Measurements from ENCODE around the gene ARMC8. TPM values are rescaled to one million over a fixed set of nuclear protein-coding genes. Genes with fewer than 3 reads are reported as not detected.
A peak's percentile ranks its signal among the peaks of the same experiment; 100 is the strongest.

Gene ARMC8
- total and polyA plus RNA-seq, 2 of the 8 experiments (the other 6 are each of a cell fraction or from before 2014, with no cell fraction given), result 47.3 to 58.5 TPM

DNA sequence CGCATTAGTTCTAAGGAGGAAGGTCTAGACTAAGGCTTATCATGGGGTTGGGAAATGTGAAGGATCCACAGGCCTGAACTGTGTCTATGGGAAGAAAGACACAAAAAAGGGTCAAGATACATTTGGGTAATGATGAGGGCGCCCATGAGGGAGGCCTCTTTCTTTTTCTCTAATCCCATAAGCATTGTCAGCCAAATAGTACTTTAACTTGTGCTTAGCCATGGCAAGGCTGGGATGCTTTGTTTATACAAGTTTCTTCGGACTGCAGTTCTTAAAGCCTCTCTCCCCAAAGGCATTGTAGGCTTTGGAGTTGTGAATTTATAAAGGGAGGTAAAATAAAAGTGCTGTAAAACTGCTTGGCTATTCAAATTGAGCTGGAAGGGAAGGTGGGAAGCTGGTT is 23.4 kb downstream of the ARMC8 start (continued):
- TF ChIP-seq, protein P1, sequence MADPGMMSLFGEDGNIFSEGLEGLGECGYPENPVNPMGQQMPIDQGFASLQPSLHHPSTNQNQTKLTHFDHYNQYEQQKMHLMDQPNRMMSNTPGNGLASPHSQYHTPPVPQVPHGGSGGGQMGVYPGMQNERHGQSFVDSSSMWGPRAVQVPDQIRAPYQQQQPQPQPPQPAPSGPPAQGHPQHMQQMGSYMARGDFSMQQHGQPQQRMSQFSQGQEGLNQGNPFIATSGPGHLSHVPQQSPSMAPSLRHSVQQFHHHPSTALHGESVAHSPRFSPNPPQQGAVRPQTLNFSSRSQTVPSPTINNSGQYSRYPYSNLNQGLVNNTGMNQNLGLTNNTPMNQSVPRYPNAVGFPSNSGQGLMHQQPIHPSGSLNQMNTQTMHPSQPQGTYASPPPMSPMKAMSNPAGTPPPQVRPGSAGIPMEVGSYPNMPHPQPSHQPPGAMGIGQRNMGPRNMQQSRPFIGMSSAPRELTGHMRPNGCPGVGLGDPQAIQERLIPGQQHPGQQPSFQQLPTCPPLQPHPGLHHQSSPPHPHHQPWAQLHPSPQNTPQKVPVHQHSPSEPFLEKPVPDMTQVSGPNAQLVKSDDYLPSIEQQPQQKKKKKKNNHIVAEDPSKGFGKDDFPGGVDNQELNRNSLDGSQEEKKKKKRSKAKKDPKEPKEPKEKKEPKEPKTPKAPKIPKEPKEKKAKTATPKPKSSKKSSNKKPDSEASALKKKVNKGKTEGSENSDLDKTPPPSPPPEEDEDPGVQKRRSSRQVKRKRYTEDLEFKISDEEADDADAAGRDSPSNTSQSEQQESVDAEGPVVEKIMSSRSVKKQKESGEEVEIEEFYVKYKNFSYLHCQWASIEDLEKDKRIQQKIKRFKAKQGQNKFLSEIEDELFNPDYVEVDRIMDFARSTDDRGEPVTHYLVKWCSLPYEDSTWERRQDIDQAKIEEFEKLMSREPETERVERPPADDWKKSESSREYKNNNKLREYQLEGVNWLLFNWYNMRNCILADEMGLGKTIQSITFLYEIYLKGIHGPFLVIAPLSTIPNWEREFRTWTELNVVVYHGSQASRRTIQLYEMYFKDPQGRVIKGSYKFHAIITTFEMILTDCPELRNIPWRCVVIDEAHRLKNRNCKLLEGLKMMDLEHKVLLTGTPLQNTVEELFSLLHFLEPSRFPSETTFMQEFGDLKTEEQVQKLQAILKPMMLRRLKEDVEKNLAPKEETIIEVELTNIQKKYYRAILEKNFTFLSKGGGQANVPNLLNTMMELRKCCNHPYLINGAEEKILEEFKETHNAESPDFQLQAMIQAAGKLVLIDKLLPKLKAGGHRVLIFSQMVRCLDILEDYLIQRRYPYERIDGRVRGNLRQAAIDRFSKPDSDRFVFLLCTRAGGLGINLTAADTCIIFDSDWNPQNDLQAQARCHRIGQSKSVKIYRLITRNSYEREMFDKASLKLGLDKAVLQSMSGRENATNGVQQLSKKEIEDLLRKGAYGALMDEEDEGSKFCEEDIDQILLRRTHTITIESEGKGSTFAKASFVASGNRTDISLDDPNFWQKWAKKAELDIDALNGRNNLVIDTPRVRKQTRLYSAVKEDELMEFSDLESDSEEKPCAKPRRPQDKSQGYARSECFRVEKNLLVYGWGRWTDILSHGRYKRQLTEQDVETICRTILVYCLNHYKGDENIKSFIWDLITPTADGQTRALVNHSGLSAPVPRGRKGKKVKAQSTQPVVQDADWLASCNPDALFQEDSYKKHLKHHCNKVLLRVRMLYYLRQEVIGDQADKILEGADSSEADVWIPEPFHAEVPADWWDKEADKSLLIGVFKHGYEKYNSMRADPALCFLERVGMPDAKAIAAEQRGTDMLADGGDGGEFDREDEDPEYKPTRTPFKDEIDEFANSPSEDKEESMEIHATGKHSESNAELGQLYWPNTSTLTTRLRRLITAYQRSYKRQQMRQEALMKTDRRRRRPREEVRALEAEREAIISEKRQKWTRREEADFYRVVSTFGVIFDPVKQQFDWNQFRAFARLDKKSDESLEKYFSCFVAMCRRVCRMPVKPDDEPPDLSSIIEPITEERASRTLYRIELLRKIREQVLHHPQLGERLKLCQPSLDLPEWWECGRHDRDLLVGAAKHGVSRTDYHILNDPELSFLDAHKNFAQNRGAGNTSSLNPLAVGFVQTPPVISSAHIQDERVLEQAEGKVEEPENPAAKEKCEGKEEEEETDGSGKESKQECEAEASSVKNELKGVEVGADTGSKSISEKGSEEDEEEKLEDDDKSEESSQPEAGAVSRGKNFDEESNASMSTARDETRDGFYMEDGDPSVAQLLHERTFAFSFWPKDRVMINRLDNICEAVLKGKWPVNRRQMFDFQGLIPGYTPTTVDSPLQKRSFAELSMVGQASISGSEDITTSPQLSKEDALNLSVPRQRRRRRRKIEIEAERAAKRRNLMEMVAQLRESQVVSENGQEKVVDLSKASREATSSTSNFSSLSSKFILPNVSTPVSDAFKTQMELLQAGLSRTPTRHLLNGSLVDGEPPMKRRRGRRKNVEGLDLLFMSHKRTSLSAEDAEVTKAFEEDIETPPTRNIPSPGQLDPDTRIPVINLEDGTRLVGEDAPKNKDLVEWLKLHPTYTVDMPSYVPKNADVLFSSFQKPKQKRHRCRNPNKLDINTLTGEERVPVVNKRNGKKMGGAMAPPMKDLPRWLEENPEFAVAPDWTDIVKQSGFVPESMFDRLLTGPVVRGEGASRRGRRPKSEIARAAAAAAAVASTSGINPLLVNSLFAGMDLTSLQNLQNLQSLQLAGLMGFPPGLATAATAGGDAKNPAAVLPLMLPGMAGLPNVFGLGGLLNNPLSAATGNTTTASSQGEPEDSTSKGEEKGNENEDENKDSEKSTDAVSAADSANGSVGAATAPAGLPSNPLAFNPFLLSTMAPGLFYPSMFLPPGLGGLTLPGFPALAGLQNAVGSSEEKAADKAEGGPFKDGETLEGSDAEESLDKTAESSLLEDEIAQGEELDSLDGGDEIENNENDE (IDR thresholded peaks at IDR 0.05; ENCODE audit: insufficient replicate concordance, low read length), result peak; percentile 34

Measured in H1 (cell line).